HG03066 (cell line): ENCODE results near the gene KLK6.

Source experiments
- ATAC-seq: cut with Tn5 transposase; IDR thresholded peaks from one replicate; pipeline ENCODE4 v1.9.1; 2021; ENCODE audit warnings: low read depth; ENCODE audit not compliant: unreplicated experiment

The KLK6 gene

DNA sequence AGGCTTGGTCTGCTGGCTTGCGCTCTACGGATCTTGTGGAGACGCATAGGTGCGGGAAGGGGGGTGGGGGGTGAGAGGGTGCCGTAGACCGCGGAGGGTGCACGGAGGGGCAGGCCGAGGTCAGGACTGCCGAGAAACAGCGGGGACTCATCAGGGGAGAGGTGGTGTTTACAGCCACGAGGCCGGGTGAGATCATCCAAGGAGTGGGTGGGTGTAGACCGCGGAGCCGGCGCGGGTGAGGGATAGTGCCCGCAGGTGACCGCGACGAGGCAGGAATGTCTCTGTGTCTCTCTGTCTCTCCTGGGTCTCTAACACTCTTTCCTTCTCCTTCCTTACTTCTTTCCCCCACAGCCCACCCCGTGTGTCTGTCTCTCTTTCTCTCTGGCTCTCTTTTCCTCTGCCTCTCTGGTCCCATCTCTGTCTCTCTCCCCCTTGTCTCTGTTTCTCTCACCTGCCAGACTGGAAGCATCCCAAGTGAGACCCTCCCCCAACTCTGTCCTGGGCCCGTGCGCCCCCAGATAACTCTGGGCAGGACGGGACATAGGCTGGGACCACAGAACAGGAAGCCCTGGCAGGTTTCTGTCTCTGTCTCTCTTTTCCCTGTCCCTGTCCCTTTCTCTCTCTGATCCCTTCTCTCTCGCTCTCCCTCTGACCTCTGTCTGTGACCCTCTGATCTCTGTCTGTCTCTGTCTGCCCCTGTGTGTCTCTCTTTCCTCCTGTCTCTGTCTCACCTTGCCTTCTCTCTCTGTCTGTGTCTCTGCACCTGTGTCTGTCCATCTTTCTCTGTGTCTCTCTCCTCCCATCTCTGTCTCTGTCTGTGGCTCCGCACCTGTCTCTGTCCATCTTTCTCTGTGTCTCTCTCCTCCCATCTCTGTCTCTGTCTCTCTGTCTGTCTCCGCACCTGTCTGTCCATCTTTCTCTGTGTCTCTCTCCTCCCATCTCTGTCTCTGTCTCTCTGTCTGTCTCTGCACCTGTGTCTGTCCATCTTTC, 56.4 kb downstream of the KLK6 start:
- no peak for ATAC-seq

DNA sequence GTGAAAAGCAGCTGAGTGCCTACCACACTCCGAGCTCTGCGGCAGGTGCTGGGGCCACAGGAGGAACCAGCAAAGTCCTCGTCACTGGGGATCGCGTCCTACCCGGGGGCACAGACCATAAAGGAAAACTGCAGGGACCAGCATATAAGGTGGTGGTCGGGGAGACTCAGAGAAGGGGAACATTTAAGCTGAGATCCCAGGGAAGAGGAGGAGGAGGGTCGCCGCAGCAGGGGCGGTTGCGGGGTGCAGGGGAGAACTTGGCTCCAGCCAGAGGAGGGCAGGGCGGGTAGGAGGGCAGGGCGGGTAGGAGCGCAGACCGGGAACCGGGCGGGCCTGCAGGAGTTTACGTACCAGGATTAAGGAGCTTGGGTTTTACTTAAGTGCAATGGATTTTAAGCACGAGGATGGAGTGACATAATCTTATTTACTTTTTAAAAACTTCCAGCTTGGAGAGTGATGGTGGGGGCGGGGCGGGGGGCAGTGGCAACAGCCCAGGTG, 57.2 kb downstream of the KLK6 start:
- no peak for ATAC-seq

DNA sequence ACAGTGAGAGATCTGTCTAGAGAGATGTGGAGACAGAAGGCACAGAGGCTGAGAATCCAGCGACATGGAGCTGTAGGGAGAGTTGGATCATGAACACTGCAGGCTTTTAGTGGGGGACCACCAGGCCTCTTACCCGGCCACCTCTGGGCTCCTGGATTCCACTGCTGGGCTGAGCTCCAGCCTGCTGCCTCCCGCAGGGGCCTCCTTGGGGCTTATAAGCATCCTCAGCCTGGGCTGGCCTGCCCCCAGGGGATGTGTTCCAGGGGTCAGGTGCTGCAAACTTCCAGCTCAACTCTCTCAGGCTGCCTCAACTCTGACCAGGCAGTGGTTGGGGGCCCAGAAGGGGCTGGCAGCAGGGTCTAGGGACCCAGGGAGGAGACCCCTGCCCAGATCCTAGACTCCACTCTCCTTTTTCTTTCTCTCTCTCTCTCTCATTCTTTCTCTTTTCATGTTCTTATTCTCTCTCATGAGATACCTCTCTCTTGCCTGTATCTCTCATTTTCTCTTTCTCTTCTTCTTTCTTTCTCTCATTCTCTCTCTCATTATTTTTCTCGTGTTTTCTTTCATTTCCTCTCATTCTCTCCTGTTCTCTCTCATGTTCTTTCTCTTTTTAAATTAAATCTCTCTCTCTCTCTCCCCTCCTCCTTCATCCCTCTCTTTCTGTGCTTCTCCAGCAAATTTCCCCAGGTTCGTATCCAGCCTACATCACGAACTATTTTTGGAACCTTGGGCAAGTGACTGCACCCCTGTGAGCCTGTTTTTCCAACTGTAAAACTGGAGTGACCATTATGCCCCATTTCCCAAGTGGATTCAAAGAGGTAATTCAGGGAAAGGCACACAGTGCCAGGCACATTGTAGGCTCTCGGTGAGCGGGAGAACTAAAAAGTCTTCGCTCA, 57.9 kb downstream of the KLK6 start, which contains the start of gene KLK4:
TSS of gene KLK4 (minus strand) at position 190 of the 896 bp plus-strand sequence. CDS start 657 bp downstream, outside the sequence.
- ATAC-seq = no peak

DNA sequence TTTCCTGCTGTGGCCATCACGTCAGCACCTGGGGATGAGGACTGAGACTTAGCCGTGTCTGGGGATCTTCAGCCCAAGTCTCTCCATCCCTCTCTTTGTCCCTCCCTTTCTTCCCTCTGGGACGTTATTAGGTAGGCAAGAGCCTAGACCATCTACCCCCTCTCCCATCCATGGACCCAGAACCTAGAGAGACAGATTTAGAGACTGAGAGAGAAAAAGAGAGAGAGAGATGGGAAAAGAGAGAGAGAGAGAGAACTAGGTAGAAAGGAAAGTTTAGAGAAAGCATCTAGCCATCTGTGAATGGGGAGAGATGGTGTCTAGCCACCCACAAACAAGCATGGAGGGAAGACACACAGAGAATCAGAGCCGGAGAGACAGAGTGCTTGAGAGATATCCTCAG, 58.7 kb downstream of the KLK6 start:
- ATAC-seq = no peak

DNA sequence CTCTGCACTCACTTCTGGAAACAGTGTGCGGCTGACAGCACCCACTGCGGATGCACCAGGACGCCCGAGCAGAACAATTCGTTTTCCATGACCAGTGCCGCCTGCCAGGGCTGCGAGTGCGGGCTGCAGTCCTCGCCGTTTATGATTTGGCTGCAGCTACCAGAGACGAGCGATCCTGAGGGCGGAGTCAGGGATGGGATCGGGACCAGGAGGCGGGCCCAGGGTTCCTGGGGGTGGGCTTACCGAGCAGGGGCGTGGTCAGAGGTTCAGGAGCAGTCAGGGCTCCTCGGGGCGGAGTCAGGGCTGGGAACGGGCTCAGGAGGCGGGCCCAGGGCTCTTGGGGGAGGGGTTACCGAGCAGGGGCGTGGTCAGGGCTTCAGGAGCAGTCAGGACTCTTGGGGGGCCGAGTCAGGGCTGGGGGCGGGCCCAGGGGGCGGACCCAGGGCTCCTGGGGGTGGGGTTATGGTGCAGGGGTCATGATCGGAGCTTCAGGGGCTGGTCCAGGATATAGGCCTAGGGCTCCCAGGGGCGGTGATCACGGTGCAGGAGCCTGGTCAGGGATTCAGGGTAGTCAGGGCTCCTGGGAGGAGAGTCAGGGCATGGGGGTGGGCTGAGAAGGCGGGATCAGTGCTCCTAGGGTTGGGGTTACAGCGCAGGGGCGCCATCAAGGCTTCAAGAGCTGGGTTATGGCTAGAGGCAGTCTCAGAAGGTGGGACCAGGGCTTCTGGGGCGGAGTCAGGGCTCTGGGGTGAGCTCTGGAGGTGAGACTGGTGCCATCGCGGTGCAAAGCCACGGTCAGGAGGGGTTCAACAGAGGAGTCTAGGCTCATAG, 59.9 kb downstream of the KLK6 start:
- no peak for ATAC-seq
